NCI-H128 (cell line): ENCODE measurements around the gene CHI3L1.

Source experiments
- DNase-seq: peaks from one replicate; lab custom pipeline; 2025; ENCODE audit not compliant: unreplicated experiment; lab: John Stamatoyannopoulos, UW

Gene CHI3L1

DNA sequence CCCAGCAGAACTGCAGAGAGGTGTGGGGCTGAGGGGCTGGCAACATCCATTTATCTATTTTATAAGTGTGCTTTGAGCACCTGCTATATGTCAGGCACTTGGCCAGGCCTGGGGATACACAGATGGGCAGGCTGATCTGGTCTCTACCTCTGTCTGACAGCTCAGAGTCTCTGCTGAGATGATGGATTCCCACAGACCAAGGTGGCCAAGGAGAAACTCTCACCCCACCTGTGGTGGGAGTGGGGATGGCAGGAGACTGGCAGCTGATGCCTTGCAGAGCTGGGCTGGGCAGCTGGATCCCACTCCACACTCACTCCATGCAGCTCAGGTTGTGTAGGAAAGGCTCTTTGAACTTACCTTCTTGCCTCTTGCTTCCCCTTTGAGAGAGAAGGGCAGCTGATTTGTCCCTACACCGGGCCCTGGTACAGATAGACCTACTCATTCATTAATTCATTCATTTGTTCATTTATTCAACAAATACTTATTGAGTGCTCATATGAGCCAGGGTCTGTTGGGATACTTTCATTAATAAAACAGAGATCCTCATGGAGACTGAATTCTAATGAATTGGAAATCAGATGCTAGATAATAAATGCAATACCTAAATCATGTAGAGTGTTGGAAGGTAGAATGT is 50.0 kb downstream of the CHI3L1 start:
- DNase-seq: no peak

DNA sequence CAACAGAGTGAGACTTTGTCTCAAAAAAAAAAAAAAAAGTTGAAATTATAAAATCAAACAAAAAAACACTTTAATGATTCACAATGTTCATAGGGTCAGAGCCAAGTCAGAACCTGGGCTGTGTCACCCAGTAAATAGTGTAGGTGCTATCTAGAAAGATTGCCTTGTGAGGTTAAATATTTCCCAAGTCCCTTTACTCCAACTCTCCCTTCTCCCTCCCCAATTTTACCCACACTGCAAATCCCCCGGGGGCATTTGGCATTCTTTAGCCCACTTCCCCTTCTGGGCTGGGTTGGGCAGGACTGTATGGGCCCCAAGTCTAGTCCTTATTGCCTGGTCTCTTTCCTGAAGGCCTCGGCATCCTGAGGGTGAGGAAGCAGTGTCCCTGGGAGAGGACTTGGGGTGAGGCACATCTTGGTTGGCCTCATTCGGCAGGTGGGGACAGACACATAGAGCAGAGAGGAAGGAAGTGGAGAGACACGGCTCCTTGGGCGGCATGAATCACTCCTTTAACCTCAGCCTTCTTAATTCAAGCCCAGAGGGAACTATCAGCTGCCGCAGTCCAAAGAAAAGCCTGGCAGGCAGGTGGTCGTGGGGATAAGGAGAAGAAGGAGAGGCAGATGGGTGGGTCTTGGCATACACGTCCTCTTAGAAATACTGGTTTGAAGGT is 50.7 kb downstream of the CHI3L1 start:
- DNase-seq: no peak

- no peak for DNase-seq
Observed at GRCh38 chr1:203133970-203134725, 52.4 kb downstream of the CHI3L1 start.

DNA sequence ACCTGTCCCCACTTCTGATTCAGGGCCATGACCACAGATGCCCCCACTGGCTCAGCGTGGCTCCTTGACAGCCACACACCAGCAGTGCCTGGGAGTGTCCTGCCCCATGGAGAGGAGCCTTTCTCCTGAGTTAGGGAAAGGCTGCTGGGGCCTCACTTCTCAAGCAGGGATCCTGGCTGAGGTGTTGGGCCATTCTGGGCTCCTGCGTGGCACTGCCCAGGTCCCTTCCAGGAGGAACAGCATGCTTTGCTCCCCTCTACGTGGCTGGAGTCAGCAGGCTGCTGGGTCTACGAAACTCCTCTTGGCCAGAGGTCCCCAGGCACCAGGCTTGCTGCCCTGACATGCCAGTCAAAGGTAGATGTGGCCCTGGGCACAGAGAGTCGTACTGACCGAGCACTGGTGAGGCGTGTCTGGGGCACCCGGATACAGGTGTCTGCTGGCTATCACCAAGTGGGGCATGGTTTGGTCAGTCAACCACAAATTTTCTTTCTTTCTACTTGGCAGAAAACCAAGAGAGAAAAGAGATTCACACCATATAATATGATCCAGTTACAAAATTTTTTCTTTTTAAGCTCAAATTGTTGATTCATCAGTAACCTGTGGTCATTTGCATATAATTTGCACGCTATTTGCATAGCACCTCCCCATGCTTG is 54.8 kb downstream of the CHI3L1 start:
- DNase-seq: no peak

DNA sequence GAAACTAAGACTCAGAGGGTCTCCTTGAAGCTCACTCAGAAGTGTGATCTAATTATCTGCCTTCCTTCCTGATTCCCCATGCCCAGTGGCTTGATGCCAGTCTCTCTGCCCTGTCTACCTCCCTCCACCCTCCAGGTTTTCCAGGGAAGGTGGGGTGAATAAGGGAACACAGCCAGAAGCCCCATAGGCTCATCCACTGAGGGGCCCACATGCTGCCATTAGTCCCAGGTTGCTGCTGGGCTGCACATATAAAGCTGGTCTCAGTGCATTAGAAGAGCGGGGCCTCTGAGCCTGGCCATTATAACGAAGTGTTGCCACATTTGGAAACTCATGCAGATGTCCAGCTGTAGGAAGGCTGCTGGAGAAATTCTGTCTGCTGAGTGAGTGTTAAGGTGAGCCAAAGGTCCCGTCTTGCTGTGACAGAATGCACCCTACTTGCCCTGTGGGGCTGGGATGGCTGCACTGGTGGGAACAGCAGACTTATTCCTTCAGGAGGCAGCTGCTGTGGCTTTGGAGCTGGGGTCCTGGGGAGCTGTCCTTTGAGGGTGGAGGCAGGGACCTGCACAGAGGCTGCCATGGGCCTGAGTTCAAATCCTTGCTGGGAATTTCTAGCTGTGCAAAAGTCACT is 56.0 kb downstream of the CHI3L1 start:
- no peak for DNase-seq

GRCh38 chr1:203129501-203130231 is 56.8 kb downstream of the CHI3L1 start:
- DNase-seq: no peak
